H1 (cell line): Measurements from ENCODE around the gene PKP1. TPM values are rescaled to one million over a fixed set of nuclear protein-coding genes. Genes with fewer than 3 reads are reported as not detected.

Experiments used
- EGR1 ChIP-seq: IDR thresholded peaks from 2 replicates; pipeline ENCODE4 v1.6.1; 2011; ENCODE audit warnings: low read depth, low read length, borderline replicate concordance
- HDAC6 ChIP-seq: IDR thresholded peaks from one replicate; pipeline ENCODE4 v1.7.1; 2012; ENCODE audit warnings: low read depth, mild to moderate bottlenecking, inconsistent platforms, low read length, moderate library complexity
- JUND ChIP-seq: IDR thresholded peaks from 2 replicates; pipeline ENCODE4 v1.6.1; 2011; ENCODE audit warnings: mild to moderate bottlenecking, improper control_type of control experiment, low read length
- KDM5A ChIP-seq: fragments of 200-600 bp; IDR thresholded peaks from 2 replicates; pipeline ENCODE4 v1.7.1; 2012; ENCODE audit warnings: mild to moderate bottlenecking, low read length, inconsistent platforms, mixed read lengths
- MAFK ChIP-seq: IDR thresholded peaks from 2 replicates; pipeline ENCODE4 v1.6.1; 2012; ENCODE audit warnings: low read depth, mild to moderate bottlenecking, improper control_type of control experiment, low read length
- MAX ChIP-seq: IDR thresholded peaks from 2 replicates; pipeline ENCODE4 v1.6.1; 2012; ENCODE audit warnings: inconsistent platforms
- NANOG ChIP-seq: IDR thresholded peaks from 2 replicates; pipeline ENCODE4 v1.6.1; 2011; ENCODE audit warnings: low read length, low read depth, mild to moderate bottlenecking, inconsistent platforms; ENCODE audit not compliant: insufficient read depth, poor library complexity, severe bottlenecking
- POLR2AphosphoS5 ChIP-seq: IDR thresholded peaks from 2 replicates; pipeline ENCODE4 v1.6.1; 2011; ENCODE audit warnings: low read depth, low read length
- RBBP5 ChIP-seq: IDR thresholded peaks from 2 replicates; pipeline ENCODE4 v1.7.1; 2012; ENCODE audit warnings: low read depth, mild to moderate bottlenecking, inconsistent platforms, low read length, moderate library complexity, borderline replicate concordance
- SIN3A ChIP-seq, 2 experiments: IDR thresholded peaks in 1 of 2; conservative IDR thresholded peaks in 1 of 2; 2 replicates each; pipeline ENCODE4 v1.6.1; 2011 to 2012; ENCODE audit warnings: low read length in 2 of 2, improper control_type of control experiment in 1 of 2, low read depth in 1 of 2, mild to moderate bottlenecking in 1 of 2
- SIRT6 ChIP-seq: IDR thresholded peaks from one replicate; pipeline ENCODE4 v1.7.1; 2012; ENCODE audit warnings: low read length, inconsistent platforms
- SP1 ChIP-seq: IDR thresholded peaks from 2 replicates; pipeline ENCODE4 v1.6.1; 2011; ENCODE audit warnings: low read depth, low read length
- SP4 ChIP-seq: IDR thresholded peaks from 2 replicates; pipeline ENCODE4 v1.6.1; 2012; ENCODE audit warnings: low read length, inconsistent platforms
- SRF ChIP-seq: IDR thresholded peaks from 2 replicates; pipeline ENCODE4 v1.6.1; 2011; ENCODE audit warnings: mild to moderate bottlenecking, low read depth, low read length, moderate library complexity
- TCF12 ChIP-seq: IDR thresholded peaks from 2 replicates; pipeline ENCODE4 v1.6.1; 2011; ENCODE audit warnings: low read depth, mild to moderate bottlenecking, low read length
- polyA plus RNA-seq, 7 experiments: library from polyadenylated mRNA; depleted of rRNA in 3 of 7; stranded (reverse) in 5 of 7; unstranded in 2 of 7; fragments of >200 nt in 5 of 7; fragments of 200-250 nt in 2 of 7; gene quantifications; 1 replicate in 5 of 7; 2 replicates in 1 of 7; 4 replicates in 1 of 7; pipeline versions ENCODE4 v1.2.1 to v1.2.3, GENCODE V29; 2011 to 2013; ENCODE audit warnings: missing spikeins in 2 of 7, mixed read lengths in 2 of 7
- total RNA-seq: library from RNA; stranded (reverse); fragmentation: NEBNext Ultra II Directional; extraction: Animal tissue kit (Norgen Biotek cat#: 25700); gene quantifications from 2 replicates; pipeline ENCODE4 v1.2.1, GENCODE V29; 2021
- TF ChIP-seq, protein P1 (sequence below): IDR thresholded peaks from 2 replicates; pipeline ENCODE4 v1.6.1; 2012; ENCODE audit warnings: inconsistent platforms

PKP1 gene
- total and polyA plus RNA-seq, 2 of the 8 experiments (the other 6 are each of a cell fraction or from before 2014, with no cell fraction given): 0.21 to 0.95 TPM

GRCh38 chr1:201347498-201348210 is 64.3 kb downstream of the PKP1 start (continued):
- TF ChIP-seq SIN3A (conservative IDR thresholded peaks at IDR 0.05 in 1 of 2, IDR thresholded peaks at IDR 0.05 in 1 of 2; ENCODE audit: low read depth in 1 of 2, low read length in 2 of 2) (no peak), MAFK (no peak), POLR2AphosphoS5 (no peak), SIRT6 (no peak), MAX (peak; percentile 59; the same call in 1 of the 2 replicates), KDM5A (no peak), SP1 (no peak), HDAC6 (no peak), SP4 (no peak), EGR1 (0 out of 2 replicates have a peak, but pooled peaks have one; percentile 24), TCF12 (0 out of 2 replicates have a peak, but pooled peaks have one; percentile 5), NANOG (no peak), RBBP5 (no peak), SRF (no peak), JUND (no peak)
- TF ChIP-seq, protein P1, sequence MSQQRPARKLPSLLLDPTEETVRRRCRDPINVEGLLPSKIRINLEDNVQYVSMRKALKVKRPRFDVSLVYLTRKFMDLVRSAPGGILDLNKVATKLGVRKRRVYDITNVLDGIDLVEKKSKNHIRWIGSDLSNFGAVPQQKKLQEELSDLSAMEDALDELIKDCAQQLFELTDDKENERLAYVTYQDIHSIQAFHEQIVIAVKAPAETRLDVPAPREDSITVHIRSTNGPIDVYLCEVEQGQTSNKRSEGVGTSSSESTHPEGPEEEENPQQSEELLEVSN: peak; percentile 95
